H9 (cell line): ENCODE data around the gene TNPO2. TPM values are rescaled to one million over a fixed set of nuclear protein-coding genes. Genes with fewer than 3 reads are reported as not detected.
A peak's percentile ranks its signal among the peaks of the same experiment; 100 is the strongest.

Experiments
- DNase-seq: peaks from one replicate; pipeline ENCODE4 v3.0.0-alpha.2; 2017
- H2AFZ ChIP-seq: one replicate; pipeline ENCODE4 v1.6.1; 2013; ENCODE audit warnings: mild to moderate bottlenecking, low read length, control low read depth, moderate library complexity
- H2AK5ac ChIP-seq: 2 replicates; pipeline ENCODE4 v1.6.1; 2013; ENCODE audit warnings: low read length, control low read depth, mixed read lengths; ENCODE audit not compliant: insufficient read length
- H2BK120ac ChIP-seq: one replicate; pipeline ENCODE4 v1.6.1; 2013; ENCODE audit warnings: low read depth, mild to moderate bottlenecking, low read length, control low read depth, inconsistent platforms; ENCODE audit not compliant: poor library complexity, severe bottlenecking
- H2BK12ac ChIP-seq: 2 replicates; pipeline ENCODE4 v1.6.1; 2013; ENCODE audit warnings: low read length, control low read depth, mixed read lengths, low read depth; ENCODE audit not compliant: insufficient read length
- H2BK15ac ChIP-seq: 2 replicates; pipeline ENCODE4 v1.6.1; 2013; ENCODE audit warnings: low read depth, low read length, control low read depth
- H2BK20ac ChIP-seq: one replicate; pipeline ENCODE4 v1.6.1; 2013; ENCODE audit warnings: low read depth, mild to moderate bottlenecking, low read length, control low read depth, inconsistent platforms; ENCODE audit not compliant: poor library complexity, severe bottlenecking
- H2BK5ac ChIP-seq: 2 replicates; pipeline ENCODE4 v1.6.1; 2013; ENCODE audit warnings: low read length, control low read depth, mixed read lengths; ENCODE audit not compliant: insufficient read length
- H3K14ac ChIP-seq: 2 replicates; pipeline ENCODE4 v1.6.1; 2013; ENCODE audit warnings: low read length, control low read depth; ENCODE audit not compliant: insufficient read depth
- H3K18ac ChIP-seq: 2 replicates; pipeline ENCODE4 v1.6.1; 2013; ENCODE audit warnings: low read depth, mild to moderate bottlenecking, mixed read lengths, low read length, control low read depth; ENCODE audit not compliant: insufficient read length
- H3K23ac ChIP-seq: 2 replicates; pipeline ENCODE4 v1.6.1; 2013; ENCODE audit warnings: low read length, control low read depth, mixed read lengths, low read depth; ENCODE audit not compliant: insufficient read length
- H3K23me2 ChIP-seq: 2 replicates; pipeline ENCODE4 v1.6.1; 2013; ENCODE audit warnings: low read depth, mild to moderate bottlenecking, mixed read lengths, low read length, control low read depth; ENCODE audit not compliant: insufficient read length, poor library complexity, severe bottlenecking
- H3K27ac ChIP-seq: 2 replicates; pipeline ENCODE4 v1.5.1; 2013; ENCODE audit warnings: low read length, control low read depth, mixed read lengths, low read depth; ENCODE audit not compliant: insufficient read length
- H3K27me3 ChIP-seq: 2 replicates; pipeline ENCODE4 v1.6.1; 2013; ENCODE audit warnings: low read length, control low read depth, inconsistent platforms; ENCODE audit not compliant: insufficient read depth
- H3K4ac ChIP-seq: 2 replicates; pipeline ENCODE4 v1.6.1; 2013; ENCODE audit warnings: low read depth, mild to moderate bottlenecking, control low read depth, inconsistent platforms, low read length, moderate library complexity
- H3K4me1 ChIP-seq: 2 replicates; pipeline ENCODE4 v1.6.1; 2013; ENCODE audit warnings: low read length, control low read depth, inconsistent platforms; ENCODE audit not compliant: insufficient read depth
- H3K4me2 ChIP-seq: 2 replicates; pipeline ENCODE4 v1.6.1; 2013; ENCODE audit warnings: low read length, control low read depth, mixed read lengths; ENCODE audit not compliant: insufficient read length, insufficient read depth
- H3K56ac ChIP-seq: 2 replicates; pipeline ENCODE4 v1.6.1; 2013; ENCODE audit warnings: low read depth, mild to moderate bottlenecking, mixed read lengths, low read length, control low read depth; ENCODE audit not compliant: insufficient read length
- H3K79me1 ChIP-seq: 2 replicates; pipeline ENCODE4 v1.6.1; 2013; ENCODE audit warnings: low read depth, mild to moderate bottlenecking, moderate library complexity, low read length, control low read depth, inconsistent platforms; ENCODE audit not compliant: insufficient read depth, poor library complexity, severe bottlenecking
- H3K79me2 ChIP-seq: 2 replicates; pipeline ENCODE4 v1.6.1; 2013; ENCODE audit warnings: low read length, control low read depth, inconsistent platforms; ENCODE audit not compliant: insufficient read depth
- H3K9ac ChIP-seq: 2 replicates; pipeline ENCODE4 v1.6.1; 2013; ENCODE audit warnings: low read length, control low read depth, mixed read lengths; ENCODE audit not compliant: insufficient read length; ENCODE audit errors: extremely low read depth
- H3K9me3 ChIP-seq: one replicate; pipeline ENCODE4 v1.6.1; 2013; ENCODE audit warnings: low read depth, low read length, inconsistent platforms; ENCODE audit not compliant: control insufficient read depth
- H3T11ph ChIP-seq: one replicate; pipeline ENCODE4 v1.6.1; 2013; ENCODE audit warnings: mild to moderate bottlenecking, low read length, control low read depth, inconsistent platforms
- H4K20me1 ChIP-seq: one replicate; pipeline ENCODE4 v1.6.1; 2013; ENCODE audit not compliant: control insufficient read depth, insufficient read length, insufficient read depth
- H4K5ac ChIP-seq: 2 replicates; pipeline ENCODE4 v1.6.1; 2013; ENCODE audit warnings: low read depth, mild to moderate bottlenecking, mixed read lengths, low read length, control low read depth; ENCODE audit not compliant: insufficient read length
- H4K8ac ChIP-seq: replicated peaks from 2 replicates; pipeline ENCODE4 v1.6.1; 2013; ENCODE audit warnings: low read length, control low read depth, mixed read lengths, low read depth; ENCODE audit not compliant: insufficient read length
- H4K91ac ChIP-seq: 2 replicates; pipeline ENCODE4 v1.6.1; 2013; ENCODE audit warnings: low read depth, mild to moderate bottlenecking, moderate library complexity, mixed read lengths, low read length, control low read depth; ENCODE audit not compliant: insufficient read length
- H3K27ac Mint-ChIP-seq, 3 experiments: 2 replicates in 2 of 3; 3 replicates in 1 of 3; pipeline ENCODE4 v1.8.0; 2020 to 2021; ENCODE audit warnings: mixed read lengths in 3 of 3, mild to moderate bottlenecking in 1 of 3, moderate library complexity in 1 of 3
- H3K27me3 Mint-ChIP-seq: 2 replicates; pipeline ENCODE4 v1.8.0; 2021; ENCODE audit warnings: low read depth, mild to moderate bottlenecking, moderate library complexity, mixed read lengths
- H3K36me3 Mint-ChIP-seq, 3 experiments: 2 replicates in 2 of 3; 3 replicates in 1 of 3; pipeline ENCODE4 v1.8.0; 2020 to 2021; ENCODE audit warnings: low read depth in 3 of 3, mixed read lengths in 3 of 3; ENCODE audit not compliant: insufficient read depth in 1 of 3
- H3K4me1 Mint-ChIP-seq, 2 experiments: 2 replicates each; pipeline ENCODE4 v1.8.0; 2020; ENCODE audit warnings: mixed read lengths in 2 of 2
- H3K4me3 Mint-ChIP-seq, 2 experiments: 2 replicates in 1 of 2; 3 replicates in 1 of 2; pipeline ENCODE4 v1.8.0; 2020 to 2021; ENCODE audit warnings: mild to moderate bottlenecking in 2 of 2, mixed read lengths in 2 of 2, moderate library complexity in 1 of 2
- H3K9me3 Mint-ChIP-seq, 2 experiments: 2 replicates in 1 of 2; 3 replicates in 1 of 2; pipeline ENCODE4 v1.8.0; 2020; ENCODE audit warnings: mild to moderate bottlenecking in 2 of 2, mixed read lengths in 2 of 2, moderate library complexity in 1 of 2
- CTCF ChIP-seq: fragments of 200-600 bp; sonication (generic); conservative IDR thresholded peaks from 3 replicates; pipeline ENCODE4 v1.8.0; 2021; ENCODE audit warnings: antibody characterized with exemption, mild to moderate bottlenecking
- WGBS: extraction: QIAGEN DNeasy Blood & Tissue Kit; methylation state at CpG from one replicate; pipeline ENCODE4 v1.1.7; 2013; ENCODE audit warnings: missing lambda C conversion rate, low lambda C conversion rate, mixed read lengths; ENCODE audit not compliant: insufficient read length; ENCODE audit errors: extremely low coverage; 5-methylcytosine and 5-hydroxymethylcytosine counted together
- total RNA-seq: library from RNA; stranded (reverse); gene quantifications from 2 replicates; pipeline ENCODE4 v1.2.1, GENCODE V29; 2021

Gene TNPO2
- total RNA-seq, 1 experiment from 2014 or later = 159 TPM

GRCh38 chr19:12766051-12766521 lies 42.4 kb upstream of the TNPO2 start:
- Histone ChIP-seq H3K18ac (no peak overlapping the region), H3K27ac (no peak overlapping the region), H2BK5ac (no peak overlapping the region), H3K4ac (no peak overlapping the region), H4K5ac (no peak overlapping the region), H2AFZ (no peak overlapping the region), H3T11ph (no peak overlapping the region), H3K4me2 (peak overlapping the region; percentile 9), H2BK120ac (no peak overlapping the region), H4K91ac (no peak overlapping the region), H3K56ac (no peak overlapping the region), H3K4me1 (no peaks in the 10 kb centered on the region; the same call in 1 of the 2 replicates), H3K23ac (no peak overlapping the region), H3K9me3 (no peaks in the 10 kb centered on the region), H2BK15ac (no peak overlapping the region), H2BK20ac (no peak overlapping the region), H3K9ac (no peak overlapping the region), H2AK5ac (no peak overlapping the region), H4K8ac (no peak overlapping the region), H3K79me2 (no peaks in the 10 kb centered on the region), H4K20me1 (no peaks in the 10 kb centered on the region), H3K23me2 (no peaks in the 10 kb centered on the region), H3K14ac (no peak overlapping the region), H3K79me1 (no peaks in the 10 kb centered on the region), H3K27me3 (no peaks in the 10 kb centered on the region), H2BK12ac (no peak overlapping the region)
- no CpG with 5 or more reads among the region's 30 CpGs for WGBS
- Mint-ChIP-seq H3K4me3 (peak overlapping the region; percentile 55 to 75), H3K27ac (peak overlapping the region in 1 of 3 experiments; percentile 58; a peak in 3 of 7 replicates), H3K36me3 (peaks cover 34 to 68% (median 60%) of the 10 kb centered on the region in 3 experiments), H3K9me3 (no peaks in the 10 kb centered on the region; a peak in 1 of 5 replicates), H3K27me3 (no peaks in the 10 kb centered on the region), H3K4me1 (peaks cover 9 to 17% of the 10 kb centered on the region in 2 experiments)
- peak; percentile 89 for DNase-seq
- peak; percentile 76 for TF ChIP-seq CTCF
